ENCODE data around the gene ID1. TPM values are rescaled to one million over a fixed set of nuclear protein-coding genes. Genes with fewer than 3 reads are reported as not detected.

ID1 gene
- total and polyA plus RNA-seq, 2 of the 13 experiments (the other 11 are each of a cell fraction or from before 2014, with no cell fraction given): 320 to 419 TPM

DNA sequence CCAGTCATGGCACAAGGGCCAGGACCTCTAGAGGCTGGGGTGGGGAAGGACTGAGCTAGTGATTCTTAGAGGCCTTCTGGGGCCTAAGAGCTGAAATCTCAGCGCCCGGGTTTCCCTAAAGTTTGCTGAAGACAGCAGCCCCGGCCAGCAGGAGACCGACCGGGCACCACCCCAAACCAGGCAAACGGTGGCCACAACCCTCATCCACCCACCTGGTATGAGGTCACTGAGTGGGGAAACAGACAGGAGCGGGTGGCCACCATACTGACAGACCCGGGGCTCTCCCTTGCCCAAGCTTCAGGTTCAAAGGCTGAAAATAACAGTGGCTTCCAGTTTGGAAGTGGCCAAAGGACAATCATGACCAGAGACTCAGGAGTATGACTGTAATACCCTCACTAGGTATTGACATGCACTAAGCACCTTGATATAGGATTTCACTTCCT lies 35.0 kb upstream of the ID1 start (continued):
- TF ChIP-seq, protein P1, sequence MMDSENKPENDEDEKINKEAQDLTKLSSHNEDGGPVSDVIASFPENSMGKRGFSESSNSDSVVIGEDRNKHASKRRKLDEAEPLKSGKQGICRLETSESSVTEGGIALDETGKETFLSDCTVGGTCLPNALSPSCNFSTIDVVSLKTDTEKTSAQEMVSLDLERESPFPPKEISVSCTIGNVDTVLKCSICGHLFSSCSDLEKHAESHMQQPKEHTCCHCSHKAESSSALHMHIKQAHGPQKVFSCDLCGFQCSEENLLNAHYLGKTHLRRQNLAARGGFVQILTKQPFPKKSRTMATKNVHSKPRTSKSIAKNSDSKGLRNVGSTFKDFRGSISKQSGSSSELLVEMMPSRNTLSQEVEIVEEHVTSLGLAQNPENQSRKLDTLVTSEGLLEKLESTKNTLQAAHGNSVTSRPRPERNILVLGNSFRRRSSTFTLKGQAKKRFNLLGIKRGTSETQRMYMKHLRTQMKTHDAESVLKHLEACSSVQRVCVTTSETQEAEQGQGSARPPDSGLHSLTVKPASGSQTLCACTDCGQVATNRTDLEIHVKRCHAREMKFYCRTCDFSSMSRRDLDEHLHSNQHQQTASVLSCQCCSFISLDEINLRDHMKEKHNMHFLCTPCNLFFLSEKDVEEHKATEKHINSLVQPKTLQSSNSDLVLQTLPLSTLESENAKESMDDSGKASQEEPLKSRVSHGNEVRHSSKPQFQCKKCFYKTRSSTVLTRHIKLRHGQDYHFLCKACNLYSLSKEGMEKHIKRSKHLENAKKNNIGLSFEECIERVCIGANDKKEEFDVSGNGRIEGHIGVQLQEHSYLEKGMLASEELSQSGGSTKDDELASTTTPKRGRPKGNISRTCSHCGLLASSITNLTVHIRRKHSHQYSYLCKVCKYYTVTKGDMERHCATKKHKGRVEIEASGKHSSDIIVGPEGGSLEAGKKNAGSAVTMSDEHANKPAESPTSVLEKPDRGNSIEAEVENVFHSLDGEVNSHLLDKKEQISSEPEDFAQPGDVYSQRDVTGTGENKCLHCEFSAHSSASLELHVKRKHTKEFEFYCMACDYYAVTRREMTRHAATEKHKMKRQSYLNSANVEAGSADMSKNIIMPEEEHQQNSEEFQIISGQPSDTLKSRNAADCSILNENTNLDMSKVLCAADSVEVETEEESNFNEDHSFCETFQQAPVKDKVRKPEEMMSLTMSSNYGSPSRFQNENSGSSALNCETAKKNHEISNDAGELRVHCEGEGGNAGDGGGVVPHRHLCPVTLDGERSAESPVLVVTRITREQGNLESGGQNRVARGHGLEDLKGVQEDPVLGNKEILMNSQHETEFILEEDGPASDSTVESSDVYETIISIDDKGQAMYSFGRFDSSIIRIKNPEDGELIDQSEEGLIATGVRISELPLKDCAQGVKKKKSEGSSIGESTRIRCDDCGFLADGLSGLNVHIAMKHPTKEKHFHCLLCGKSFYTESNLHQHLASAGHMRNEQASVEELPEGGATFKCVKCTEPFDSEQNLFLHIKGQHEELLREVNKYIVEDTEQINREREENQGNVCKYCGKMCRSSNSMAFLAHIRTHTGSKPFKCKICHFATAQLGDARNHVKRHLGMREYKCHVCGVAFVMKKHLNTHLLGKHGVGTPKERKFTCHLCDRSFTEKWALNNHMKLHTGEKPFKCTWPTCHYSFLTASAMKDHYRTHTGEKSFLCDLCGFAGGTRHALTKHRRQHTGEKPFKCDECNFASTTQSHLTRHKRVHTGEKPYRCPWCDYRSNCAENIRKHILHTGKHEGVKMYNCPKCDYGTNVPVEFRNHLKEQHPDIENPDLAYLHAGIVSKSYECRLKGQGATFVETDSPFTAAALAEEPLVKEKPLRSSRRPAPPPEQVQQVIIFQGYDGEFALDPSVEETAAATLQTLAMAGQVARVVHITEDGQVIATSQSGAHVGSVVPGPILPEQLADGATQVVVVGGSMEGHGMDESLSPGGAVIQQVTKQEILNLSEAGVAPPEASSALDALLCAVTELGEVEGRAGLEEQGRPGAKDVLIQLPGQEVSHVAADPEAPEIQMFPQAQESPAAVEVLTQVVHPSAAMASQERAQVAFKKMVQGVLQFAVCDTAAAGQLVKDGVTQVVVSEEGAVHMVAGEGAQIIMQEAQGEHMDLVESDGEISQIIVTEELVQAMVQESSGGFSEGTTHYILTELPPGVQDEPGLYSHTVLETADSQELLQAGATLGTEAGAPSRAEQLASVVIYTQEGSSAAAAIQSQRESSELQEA (CRISPR knock-in tag; IDR thresholded peaks at IDR 0.05; ENCODE audit: not compliant biosample characterization): no peak
- TF ChIP-seq, protein P2, sequence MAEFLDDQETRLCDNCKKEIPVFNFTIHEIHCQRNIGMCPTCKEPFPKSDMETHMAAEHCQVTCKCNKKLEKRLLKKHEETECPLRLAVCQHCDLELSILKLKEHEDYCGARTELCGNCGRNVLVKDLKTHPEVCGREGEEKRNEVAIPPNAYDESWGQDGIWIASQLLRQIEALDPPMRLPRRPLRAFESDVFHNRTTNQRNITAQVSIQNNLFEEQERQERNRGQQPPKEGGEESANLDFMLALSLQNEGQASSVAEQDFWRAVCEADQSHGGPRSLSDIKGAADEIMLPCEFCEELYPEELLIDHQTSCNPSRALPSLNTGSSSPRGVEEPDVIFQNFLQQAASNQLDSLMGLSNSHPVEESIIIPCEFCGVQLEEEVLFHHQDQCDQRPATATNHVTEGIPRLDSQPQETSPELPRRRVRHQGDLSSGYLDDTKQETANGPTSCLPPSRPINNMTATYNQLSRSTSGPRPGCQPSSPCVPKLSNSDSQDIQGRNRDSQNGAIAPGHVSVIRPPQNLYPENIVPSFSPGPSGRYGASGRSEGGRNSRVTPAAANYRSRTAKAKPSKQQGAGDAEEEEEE (CRISPR knock-in tag; IDR thresholded peaks at IDR 0.05; ENCODE audit: borderline replicate concordance): peak; percentile 90; the same call in 1 of the 2 replicates
- TF ChIP-seq FOXA3 (CRISPR knock-in tag; IDR thresholded peaks at IDR 0.05) (no peak), ZNF180 (CRISPR knock-in tag; IDR thresholded peaks at IDR 0.05; ENCODE audit: borderline replicate concordance, low read depth) (no peak), GZF1 (CRISPR knock-in tag; IDR thresholded peaks at IDR 0.05) (no peak), RFXAP (CRISPR knock-in tag; IDR thresholded peaks at IDR 0.05; ENCODE audit: borderline replicate concordance) (0 out of 2 replicates have a peak, but pooled peaks have one; percentile 0), ZNF296 (CRISPR knock-in tag; conservative IDR thresholded peaks at IDR 0.05) (0 out of 2 replicates have a peak, but pooled peaks have one; percentile 9), KLF9 (CRISPR knock-in tag; IDR thresholded peaks at IDR 0.05; ENCODE audit: low read depth) (no peak), ZNF224 (CRISPR knock-in tag; IDR thresholded peaks at IDR 0.05) (peak; percentile 85; the same call in 1 of the 2 replicates), MED1 (CRISPR knock-in tag; IDR thresholded peaks at IDR 0.05) (no peak), POLR2AphosphoS2 (IDR thresholded peaks at IDR 0.05; ENCODE audit: low read depth, low read length) (no peak), KMT2B (CRISPR knock-in tag; IDR thresholded peaks at IDR 0.05) (no peak), DNMT3B (CRISPR knock-in tag; conservative IDR thresholded peaks at IDR 0.05) (no peak), ZNF674 (CRISPR knock-in tag; IDR thresholded peaks at IDR 0.05; ENCODE audit: low read depth) (no peak), ZNF17 (CRISPR knock-in tag; IDR thresholded peaks at IDR 0.05) (no peak), EZH2 (conservative IDR thresholded peaks at IDR 0.05; ENCODE audit: low read depth, low read length) (no peak)
- TF ChIP-seq, protein P3, sequence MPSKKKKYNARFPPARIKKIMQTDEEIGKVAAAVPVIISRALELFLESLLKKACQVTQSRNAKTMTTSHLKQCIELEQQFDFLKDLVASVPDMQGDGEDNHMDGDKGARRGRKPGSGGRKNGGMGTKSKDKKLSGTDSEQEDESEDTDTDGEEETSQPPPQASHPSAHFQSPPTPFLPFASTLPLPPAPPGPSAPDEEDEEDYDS (CRISPR knock-in tag; IDR thresholded peaks at IDR 0.05): no peak
- TF ChIP-seq, protein P4, sequence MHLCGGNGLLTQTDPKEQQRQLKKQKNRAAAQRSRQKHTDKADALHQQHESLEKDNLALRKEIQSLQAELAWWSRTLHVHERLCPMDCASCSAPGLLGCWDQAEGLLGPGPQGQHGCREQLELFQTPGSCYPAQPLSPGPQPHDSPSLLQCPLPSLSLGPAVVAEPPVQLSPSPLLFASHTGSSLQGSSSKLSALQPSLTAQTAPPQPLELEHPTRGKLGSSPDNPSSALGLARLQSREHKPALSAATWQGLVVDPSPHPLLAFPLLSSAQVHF (CRISPR knock-in tag; IDR thresholded peaks at IDR 0.05): no peak
- TF ChIP-seq, protein P5, sequence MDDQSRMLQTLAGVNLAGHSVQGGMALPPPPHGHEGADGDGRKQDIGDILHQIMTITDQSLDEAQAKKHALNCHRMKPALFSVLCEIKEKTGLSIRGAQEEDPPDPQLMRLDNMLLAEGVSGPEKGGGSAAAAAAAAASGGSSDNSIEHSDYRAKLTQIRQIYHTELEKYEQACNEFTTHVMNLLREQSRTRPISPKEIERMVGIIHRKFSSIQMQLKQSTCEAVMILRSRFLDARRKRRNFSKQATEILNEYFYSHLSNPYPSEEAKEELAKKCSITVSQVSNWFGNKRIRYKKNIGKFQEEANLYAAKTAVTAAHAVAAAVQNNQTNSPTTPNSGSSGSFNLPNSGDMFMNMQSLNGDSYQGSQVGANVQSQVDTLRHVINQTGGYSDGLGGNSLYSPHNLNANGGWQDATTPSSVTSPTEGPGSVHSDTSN (CRISPR knock-in tag; IDR thresholded peaks at IDR 0.05; ENCODE audit: borderline replicate concordance): no peak

Measured in HepG2 (cell line).